GM08714 (cell line): ENCODE measurements around the gene ABI3BP.
"Not testable (repeated sequence)": the region's sequence is repeated elsewhere in the genome, so short reads cannot be mapped to it uniquely, and the experiment has no call there.

Experiments used
- H3K4me3 ChIP-seq: fragments of 200-500 bp; sonication (Bioruptor generic); 2 replicates; pipeline ENCODE4 v1.5.1; 2014; ENCODE audit warnings: mild to moderate bottlenecking, low read length, inconsistent platforms
- ZNF274 ChIP-seq: IDR thresholded peaks from 2 replicates; pipeline ENCODE4 v1.6.1; 2012; ENCODE audit warnings: mild to moderate bottlenecking, low read depth, low read length

The ABI3BP gene

GRCh38 chr3:100970477-100970990 lies 22.7 kb downstream of the ABI3BP start:
- TF ChIP-seq ZNF274 = no peak
- no peak overlapping the region for H3K4me3 ChIP-seq

DNA sequence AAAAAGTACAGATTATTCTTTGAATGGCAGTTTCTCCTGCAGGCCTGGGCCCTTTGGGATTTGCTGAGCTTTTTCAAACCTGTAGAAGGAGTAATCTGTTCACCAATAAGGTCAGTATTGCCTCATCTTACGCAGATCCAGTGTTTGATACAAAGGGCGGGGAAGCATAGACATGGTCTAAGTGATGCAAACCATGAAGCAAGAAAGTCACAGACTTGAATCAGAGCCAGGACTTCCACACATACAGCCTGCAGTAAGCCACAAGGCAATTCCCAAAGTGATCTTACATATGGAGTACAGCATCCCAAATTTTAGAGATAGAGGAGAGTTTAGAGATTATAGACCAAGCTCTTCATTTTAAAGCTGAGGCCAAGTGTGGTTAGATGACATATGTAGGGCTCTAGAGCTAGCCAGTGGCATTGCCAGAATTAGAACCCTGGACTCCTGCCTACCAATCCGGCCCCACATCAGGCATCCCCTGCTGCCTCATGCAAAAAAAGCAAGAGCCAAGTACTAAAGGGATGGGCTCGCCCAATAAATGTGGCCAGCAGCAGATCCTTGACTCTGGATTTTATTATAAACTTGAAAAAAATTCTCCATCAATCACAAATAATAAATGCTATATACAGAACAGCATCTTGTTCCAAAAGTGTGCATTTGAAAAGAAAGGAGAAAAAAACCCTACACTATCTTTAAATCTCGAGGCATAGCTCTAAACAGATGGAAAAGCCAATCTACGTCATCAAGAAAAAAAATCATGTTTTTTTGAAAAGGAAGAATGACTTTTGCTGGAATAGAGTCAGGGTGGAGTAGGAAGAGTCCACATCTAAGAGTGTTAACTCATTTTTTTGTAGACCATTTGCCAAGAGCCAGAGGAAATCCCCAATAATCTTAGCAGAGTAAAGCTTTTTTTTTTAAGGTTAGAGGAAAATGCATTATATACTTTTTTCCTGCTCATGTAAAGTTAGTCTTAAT lies 24.0 kb downstream of the ABI3BP start:
- no peak overlapping the region for H3K4me3 ChIP-seq
- no peak for TF ChIP-seq ZNF274

- no peak for TF ChIP-seq ZNF274
- H3K4me3 ChIP-seq = no peak overlapping the region
Measured at GRCh38 chr3:100966807-100967206, 26.4 kb downstream of the ABI3BP start.

GRCh38 chr3:100966049-100966491 lies 27.2 kb downstream of the ABI3BP start:
- no peak for TF ChIP-seq ZNF274
- no peak overlapping the region for H3K4me3 ChIP-seq

GRCh38 chr3:100963041-100963440 lies 30.2 kb downstream of the ABI3BP start:
- no peak overlapping the region for H3K4me3 ChIP-seq
- no peak for TF ChIP-seq ZNF274

DNA sequence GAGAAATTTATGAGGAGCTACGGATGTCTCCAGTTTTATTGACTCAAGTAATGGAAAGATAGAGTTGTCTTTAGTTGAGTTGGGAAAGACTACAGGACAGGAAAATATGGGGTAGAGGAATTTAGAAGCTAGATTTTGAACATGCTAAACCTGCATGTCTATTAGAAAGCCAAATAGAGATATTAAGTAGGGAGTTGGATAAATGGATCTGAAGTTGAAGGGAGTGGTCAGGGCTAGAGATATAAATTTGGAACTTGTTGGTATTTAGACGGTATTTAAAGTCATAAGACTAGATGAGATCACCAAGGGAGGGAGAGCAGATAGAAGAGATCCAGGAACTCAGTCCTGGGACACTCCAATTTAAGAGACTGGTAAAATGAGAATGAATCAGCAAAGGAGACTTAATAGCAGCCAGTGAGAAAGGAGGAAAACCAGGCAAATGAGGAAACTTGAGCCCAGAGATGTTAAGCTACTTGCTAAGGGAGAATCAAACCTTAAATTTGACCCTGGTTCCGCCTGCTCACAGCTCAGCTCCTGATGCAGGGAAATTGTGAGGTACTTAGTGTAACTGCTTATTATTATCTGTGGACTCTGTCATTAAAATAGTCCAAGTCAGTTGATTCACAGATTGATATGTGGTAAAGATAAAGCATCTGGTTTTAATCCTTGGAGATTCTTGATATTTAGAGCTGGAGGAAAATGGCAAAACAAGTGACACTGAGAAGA lies 35.8 kb downstream of the ABI3BP start:
- TF ChIP-seq ZNF274 = no peak

GRCh38 chr3:100956276-100956675 lies 36.9 kb downstream of the ABI3BP start:
- TF ChIP-seq ZNF274 = no peak
- H3K4me3 ChIP-seq = no peak overlapping the region

More for the DNA sequence above, 35.8 kb downstream of the ABI3BP start:
- no peak overlapping the region for H3K4me3 ChIP-seq

DNA sequence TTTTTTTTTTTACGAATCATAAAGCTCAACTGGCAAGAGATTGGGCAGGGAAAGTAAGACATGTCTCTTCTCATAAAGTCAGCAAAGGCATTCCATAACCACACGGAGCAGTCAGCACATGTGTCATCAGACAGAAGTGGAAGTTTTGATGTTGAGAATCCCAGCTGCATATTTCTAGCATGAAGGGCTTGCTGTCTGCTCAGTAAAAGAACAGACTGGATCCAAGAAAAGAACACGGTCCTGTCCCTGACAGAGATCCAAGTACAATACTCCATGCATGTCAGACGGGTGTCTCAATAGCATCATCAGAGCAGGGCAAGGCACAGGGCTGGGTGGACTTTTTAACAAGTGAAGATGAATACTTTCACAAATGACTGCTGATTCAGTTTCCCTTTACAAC lies 38.2 kb downstream of the ABI3BP start:
- no peak for TF ChIP-seq ZNF274
- no peak overlapping the region for H3K4me3 ChIP-seq

GRCh38 chr3:100954199-100954935 lies 38.9 kb downstream of the ABI3BP start:
- no peak overlapping the region for H3K4me3 ChIP-seq
- TF ChIP-seq ZNF274 = no peak

DNA sequence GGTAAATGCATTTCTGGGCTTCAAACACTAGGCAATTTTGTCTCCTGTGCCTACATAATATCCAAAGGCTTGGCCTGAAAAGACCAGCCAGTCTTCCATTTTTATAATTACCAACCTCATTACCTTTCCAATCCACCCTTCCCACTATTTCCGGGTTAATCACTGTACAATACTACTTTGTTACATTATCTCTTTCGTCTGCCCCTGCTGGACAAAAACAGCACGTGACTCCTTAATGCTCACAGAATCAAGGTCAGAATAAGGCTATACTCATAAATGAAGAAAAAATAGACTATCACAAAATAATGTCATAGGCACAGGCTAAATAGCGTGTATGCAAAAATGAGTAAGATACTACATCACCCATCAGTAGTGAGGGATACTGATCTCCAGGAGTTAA lies 40.1 kb downstream of the ABI3BP start:
- no peak overlapping the region for H3K4me3 ChIP-seq

DNA sequence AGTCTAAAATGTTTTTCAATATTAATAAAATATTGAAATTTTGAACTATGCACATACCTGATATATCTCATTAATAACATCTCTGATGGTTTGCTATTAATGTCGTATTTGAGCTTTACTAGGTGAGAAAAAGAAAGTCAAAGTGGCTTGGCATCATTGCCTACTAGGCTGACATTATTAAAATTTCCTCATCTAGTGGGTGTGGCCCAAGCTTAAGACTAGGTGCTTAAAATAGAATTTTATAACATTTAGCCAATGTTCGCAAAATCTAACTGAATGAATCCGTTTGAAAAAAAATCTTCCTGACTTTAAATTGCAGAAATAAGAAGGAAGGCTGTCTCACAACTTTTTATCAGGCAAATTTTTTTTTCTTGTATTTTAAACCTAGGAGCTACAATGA lies 46.1 kb downstream of the ABI3BP start:
- no peak for TF ChIP-seq ZNF274
- H3K4me3 ChIP-seq = no peak overlapping the region

More for the DNA sequence above, 40.1 kb downstream of the ABI3BP start:
- no peak for TF ChIP-seq ZNF274

- H3K4me3 ChIP-seq = not testable (repeated sequence)
Measured at GRCh38 chr3:100946096-100946495, 47.1 kb downstream of the ABI3BP start.

DNA sequence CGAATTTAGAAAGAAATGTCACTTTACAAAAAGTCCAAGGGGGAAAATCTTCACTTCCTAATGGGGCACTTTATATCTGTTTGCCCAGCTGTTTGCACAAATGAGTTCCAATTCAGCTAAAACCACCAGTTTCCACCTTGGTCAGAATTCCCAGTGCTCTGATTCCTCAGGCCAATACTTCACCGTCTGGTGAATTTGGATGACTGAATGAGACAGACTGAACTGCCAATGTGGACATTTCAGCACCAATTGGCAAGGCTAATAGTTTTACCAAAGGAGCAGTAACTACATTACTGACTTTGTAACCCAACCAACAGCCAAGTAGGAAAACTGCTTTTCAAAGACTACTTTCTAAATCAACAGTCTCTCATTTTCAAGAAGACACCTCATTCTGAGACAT lies 51.8 kb downstream of the ABI3BP start:
- no peak for TF ChIP-seq ZNF274
- no peak overlapping the region for H3K4me3 ChIP-seq

DNA sequence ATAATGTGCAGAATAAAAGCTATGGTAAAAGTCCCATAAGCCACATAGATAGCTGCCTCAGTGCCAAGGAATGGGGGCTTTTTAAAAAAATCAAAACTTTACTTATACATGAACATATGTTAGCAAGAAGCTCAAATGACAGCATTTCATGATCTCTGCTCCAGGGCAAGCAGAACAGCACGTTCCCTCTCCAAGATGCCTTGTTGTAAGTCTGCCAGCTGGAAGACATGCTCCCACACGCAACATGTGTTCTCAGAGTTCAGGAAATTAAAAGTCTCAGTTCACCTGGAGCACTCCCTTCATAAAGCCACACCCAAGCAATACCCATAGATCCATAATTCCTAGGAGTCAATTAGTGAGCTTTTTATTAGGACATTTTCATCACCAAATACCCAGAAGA lies 52.2 kb downstream of the ABI3BP start:
- no peak for TF ChIP-seq ZNF274
- H3K4me3 ChIP-seq = no peak overlapping the region
